CD4-positive, alpha-beta T cell treated with Interleukin-12 subunit alpha and Interleukin-12 subunit beta, for 1 hour (primary cell): ENCODE results near the gene LCLAT1.

Experiments used
- DNase-seq: peaks from one replicate; pipeline ENCODE4 v3.0.0-alpha.2; 2020

LCLAT1 gene

GRCh38 chr2:30680121-30680520, 233.1 kb downstream of the LCLAT1 start:
- DNase-seq, result no peak

DNA sequence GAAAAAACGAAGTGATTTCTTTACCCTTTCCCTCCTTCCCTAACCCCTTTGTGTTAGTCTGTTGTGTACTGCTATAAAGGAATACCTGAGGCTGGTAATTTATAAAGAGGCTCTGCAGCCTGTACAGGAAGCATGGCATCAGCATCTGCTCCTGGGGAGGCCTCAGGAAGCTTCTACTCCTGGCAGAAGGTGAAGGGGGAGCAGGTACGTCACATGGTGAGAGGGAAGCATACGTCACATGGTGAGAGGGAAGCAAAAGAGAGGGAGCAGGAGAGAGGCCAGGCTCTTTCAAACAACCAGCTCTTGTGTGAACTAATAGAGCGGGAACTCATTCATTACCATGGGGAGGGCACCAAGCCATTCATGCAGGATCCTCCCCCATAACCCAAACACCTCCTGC, 234.0 kb downstream of the LCLAT1 start:
- DNase-seq, result no peak

- DNase-seq, result no peak
Measured at GRCh38 chr2:30683236-30683956, 236.3 kb downstream of the LCLAT1 start.

DNA sequence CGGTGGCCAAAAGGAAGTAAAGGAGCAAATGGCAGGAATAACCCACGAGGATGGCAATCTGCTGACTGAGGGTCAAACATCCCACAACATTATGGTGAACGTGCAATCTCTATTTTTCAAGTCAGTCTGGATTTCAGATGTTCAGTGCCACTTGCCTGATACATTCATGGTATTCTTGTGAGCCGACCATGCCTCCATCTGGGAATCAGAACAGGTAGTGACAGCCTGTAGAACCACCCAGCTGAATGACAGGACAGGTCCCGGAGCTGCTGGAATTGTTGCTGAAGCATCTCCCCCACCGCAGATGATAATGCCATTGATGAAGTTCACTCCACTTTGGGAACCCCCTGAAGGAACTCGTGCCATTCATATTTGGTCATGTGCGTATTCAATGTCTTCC, 237.0 kb downstream of the LCLAT1 start:
- no peak for DNase-seq

DNA sequence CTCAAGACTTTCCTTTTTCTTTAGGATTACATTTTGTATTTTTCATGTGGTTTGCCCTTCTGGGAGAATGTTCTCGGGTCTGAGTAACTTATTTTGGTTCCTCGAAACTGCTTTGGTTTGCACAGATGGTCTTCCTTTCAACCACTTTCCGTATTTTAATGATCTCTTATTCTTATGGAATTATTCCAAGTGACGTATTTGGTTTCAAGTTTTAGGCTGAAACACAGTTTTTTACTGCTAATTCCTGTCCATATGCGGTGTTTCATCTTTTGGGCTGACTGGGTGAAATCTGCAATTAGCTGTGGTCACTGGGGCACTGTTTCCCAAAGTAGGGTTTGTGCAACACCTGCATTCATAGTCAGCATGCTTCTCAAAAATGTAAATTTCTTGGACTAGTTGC, 237.5 kb downstream of the LCLAT1 start:
- no peak for DNase-seq

- DNase-seq, result no peak
Measured at GRCh38 chr2:30684996-30685395, 237.9 kb downstream of the LCLAT1 start.

DNA sequence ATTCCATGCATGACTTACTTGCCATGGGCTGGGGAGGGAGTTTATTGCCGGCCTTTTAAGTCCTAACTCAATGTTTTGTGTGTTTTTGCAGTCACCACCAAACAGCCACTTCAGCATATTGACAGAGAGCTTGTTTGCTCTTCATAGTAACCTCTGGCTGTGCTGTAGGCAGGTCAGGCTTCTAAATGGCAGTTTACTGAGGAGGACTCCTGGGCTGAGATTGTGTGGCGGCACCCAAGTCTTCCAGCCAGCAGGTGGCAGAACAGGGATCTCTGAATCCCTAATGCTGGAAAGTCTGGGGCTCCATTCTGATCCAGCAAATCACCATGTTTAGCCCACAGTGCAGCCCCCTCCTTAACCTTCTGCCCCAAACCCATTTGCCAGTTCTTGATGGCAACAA, 239.0 kb downstream of the LCLAT1 start:
- no peak for DNase-seq

GRCh38 chr2:30686669-30687068, 239.6 kb downstream of the LCLAT1 start:
- DNase-seq, result no peak

GRCh38 chr2:30688956-30689401, 241.9 kb downstream of the LCLAT1 start:
- DNase-seq, result no peak

DNA sequence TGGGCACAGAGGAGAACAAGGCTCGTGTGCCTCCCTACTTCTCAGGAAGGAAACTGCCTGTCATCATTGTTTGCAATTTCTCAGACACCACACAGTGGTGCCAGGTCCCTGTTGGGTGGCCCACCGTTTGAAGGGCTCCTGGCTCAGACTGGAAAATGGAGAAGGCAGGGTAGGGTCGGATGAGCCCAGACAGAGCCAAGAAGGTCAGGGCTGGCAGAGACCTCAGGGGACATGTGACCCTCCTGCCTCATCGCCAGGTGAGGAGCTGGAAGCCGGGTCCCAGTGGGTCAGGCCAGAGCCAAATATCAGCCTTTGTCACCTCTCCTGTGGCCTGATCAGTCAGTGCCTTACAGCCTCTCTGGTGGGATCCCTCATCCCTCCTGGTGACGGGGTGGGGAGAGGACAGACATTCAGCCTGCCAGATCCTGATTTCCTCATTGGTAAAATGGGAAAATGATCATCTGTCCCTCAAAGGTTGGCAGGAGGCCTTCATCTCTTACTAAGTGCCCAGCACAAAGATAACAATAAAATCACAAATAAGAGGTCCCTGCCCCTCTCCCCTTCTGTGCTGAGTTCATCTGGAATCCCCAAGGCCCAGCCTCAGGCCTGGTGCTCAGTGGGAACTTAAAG, 242.6 kb downstream of the LCLAT1 start:
- no peak for DNase-seq

DNA sequence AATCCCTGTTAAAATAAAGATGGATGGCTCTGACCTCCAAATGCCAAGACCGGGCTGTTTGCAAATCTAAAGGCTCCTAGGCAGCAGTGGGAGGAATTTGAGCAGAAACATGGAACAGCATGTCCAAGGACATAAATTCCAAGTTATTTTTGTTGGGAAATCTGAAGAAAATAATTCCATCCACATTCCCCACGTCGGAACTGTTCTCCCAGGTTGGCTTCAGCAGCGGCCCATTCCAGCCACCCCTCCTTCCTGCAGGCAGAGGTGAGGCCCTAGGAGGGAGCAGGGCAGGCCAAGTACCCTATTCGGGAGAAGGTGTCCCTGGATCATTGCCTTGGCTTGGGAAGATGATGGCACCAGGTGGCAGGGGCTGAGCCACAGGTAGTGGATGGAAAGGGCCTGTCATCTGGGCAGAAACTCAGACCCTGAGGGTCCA, 243.1 kb downstream of the LCLAT1 start:
- no peak for DNase-seq

GRCh38 chr2:30691091-30691947, 244.3 kb downstream of the LCLAT1 start:
- DNase-seq, result no peak

DNA sequence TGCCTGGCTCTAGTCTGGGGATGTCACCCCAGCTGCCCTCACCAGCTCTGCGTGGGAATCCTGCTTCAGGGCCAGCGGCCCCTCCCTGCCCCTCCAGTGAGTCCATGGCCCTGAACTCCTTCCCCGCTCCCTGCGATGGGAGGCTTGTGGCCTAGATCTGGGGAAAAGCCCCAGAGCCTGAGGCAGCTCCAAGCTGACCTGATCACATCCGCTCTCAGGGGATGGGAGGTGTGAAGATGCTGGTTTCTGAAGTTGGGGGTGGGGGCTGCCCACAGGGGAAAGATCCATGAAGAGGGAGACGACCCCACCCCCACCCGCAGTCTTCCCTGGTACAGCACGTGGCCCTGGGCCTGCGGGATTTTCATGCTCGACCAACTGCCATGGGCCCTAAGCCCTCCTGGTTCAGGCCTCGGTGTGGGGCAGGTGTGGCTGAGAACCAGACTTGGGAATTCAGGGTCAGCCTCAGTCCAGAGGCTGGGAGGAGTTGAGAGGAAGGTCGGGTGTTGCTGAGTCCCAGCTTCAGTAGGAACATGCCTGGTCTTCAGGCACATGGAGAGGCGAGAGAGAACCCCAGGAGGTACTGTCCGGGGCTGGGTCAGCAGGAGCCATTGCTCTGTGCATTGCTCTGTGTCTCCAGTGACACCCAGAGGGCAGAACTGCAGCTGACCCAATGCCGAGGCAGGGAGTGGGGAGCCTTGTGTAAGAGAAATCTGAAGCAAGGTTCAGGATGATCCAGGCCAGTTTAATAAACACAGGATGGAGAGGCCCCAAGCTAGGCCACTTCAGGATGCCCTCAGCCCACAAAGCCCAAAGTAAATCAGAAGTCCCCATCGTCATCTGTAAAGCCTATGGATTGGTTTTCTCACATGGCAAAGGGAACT, 245.1 kb downstream of the LCLAT1 start:
- DNase-seq, result no peak

GRCh38 chr2:30692829-30693275, 245.8 kb downstream of the LCLAT1 start:
- DNase-seq, result no peak
